ENCODE results near the gene STK24.

Gene STK24

GRCh38 chr13:98581971-98582702 is 5.2 kb upstream of the STK24 start:
- no peak for DNase-seq

DNA sequence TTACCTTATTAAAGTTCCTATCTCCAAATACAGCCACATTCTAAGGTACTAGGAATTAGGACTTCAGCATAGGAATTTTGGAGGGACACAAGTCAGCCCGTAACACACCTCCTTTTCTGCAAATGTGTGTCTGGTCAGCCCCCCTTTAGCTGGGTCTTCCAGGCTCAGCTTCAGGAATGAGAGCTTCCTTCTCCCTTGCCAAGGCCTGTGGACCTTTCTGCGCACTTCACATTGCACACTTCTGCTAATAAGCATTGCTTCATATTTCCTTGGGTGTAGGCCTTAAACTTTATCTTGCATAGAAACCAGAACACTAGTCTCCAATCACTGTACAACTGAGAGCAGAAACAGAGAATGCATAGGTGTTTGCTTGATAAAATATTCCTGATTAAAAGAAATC is 4.5 kb upstream of the STK24 start:
- no peak for DNase-seq

DNA sequence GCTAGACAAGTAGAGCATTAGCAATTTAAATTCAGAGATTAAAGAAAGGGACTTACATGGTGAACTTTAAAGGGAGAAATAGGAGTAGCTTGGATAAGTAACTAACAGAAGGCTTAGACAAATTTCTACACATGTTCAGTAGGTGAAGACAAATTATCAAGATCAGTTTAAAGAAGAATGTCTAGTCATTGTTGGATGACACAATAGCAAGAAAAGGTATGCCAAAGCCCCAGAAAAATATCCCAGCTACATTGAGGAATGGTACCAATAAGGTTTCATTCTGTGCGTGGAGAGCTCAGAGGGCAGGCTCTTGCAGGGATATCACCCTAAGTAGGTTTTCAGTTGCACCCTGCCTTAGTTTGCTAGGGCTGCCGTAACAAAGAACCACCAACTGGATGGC is 3.5 kb upstream of the STK24 start:
- DNase-seq: no peak

- no peak for DNase-seq
Observed at GRCh38 chr13:98577836-98578285, 954 bp upstream of the STK24 start.

- DNase-seq: peak; percentile 11 to 42
Observed at GRCh38 chr13:98576200-98576945, 534 bp downstream of the STK24 start.

- no peak for DNase-seq
Observed at GRCh38 chr13:98575904-98576199, 1.1 kb downstream of the STK24 start.

- peak in 1 of 2 donors; percentile 44 for DNase-seq
Observed at GRCh38 chr13:98575009-98575903, 1.7 kb downstream of the STK24 start.

DNA sequence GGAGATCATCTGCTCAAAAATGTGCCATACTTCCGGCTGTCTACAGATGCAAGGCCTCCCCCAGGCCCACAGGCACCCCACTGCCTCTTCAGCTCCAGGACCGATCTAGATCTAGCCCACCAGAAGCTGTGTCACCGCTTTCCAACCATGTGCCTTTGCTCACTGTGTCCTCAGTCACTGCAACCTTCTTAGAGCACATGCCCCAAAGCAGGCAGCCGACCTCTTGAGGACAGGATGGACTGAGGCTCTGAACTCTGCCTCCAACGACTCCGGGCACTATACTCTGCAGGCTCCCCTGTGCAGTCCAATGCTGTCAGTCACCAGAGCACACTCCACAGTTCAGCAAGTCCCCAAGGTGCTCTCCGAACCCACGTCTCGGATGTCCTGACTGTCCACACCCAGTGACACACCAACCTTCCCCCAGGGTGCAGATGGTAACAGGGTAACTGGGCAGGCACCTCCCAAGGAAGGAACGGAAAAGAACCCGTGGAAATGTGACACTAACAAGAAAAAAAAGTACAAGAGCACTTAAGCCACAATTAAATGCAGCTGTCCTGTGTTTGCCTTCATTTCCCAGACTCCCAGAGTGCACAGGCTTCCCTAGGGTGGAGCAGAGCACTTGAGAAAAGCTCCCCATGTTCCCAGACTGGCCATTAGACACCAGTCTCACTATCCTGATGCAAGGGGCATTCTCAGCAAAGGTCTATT is 4.8 kb downstream of the STK24 start:
- peak in 1 of 2 donors; percentile 37 for DNase-seq

GRCh38 chr13:98570929-98571372 is 6.0 kb downstream of the STK24 start:
- DNase-seq: peak; percentile 64 to 74

DNA sequence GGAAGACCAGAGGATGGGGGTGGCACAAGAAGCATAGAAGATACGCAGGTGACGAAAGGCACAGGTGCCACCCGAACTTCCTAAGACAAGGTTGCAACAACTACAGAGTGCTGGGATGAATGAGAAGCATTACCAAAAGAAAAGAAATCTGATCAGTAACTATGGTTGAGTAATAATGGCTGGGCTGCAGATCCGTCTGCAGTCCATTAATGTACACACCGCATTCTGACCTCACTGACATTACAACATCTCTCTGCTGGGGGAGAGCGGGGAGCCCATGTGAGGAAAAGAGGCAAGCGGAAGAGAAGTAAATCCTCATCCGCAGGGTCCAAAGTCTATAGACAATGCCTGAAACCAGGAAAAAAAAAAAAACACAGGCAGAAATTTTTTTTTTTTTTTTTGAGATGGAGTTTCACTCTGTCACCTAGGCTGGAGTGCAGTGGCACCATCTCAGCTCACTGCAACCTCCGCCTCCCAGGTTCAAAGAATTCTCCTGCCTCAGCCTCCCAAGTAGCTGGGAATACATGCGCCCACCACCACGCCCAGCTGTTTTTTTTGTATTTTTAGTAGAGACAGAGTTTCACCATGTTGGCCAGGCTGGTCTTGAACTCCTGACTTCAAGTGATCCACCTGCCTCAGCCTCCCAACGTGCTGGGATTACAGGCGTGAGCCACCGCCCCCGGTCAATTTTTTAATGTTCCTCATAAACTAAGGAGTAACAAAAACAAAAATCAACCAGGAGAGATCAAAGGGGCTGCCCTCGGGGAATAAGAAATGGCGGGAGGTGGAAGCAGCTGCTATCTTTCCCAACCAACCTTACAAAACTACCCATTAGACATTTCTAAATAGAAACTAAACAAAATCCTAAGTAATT is 7.2 kb downstream of the STK24 start:
- peak in 1 of 2 donors; percentile 43 for DNase-seq

GRCh38 chr13:98568918-98569317 is 8.0 kb downstream of the STK24 start:
- no peak for DNase-seq

GRCh38 chr13:98567140-98567539 is 9.8 kb downstream of the STK24 start:
- no peak for DNase-seq

DNA sequence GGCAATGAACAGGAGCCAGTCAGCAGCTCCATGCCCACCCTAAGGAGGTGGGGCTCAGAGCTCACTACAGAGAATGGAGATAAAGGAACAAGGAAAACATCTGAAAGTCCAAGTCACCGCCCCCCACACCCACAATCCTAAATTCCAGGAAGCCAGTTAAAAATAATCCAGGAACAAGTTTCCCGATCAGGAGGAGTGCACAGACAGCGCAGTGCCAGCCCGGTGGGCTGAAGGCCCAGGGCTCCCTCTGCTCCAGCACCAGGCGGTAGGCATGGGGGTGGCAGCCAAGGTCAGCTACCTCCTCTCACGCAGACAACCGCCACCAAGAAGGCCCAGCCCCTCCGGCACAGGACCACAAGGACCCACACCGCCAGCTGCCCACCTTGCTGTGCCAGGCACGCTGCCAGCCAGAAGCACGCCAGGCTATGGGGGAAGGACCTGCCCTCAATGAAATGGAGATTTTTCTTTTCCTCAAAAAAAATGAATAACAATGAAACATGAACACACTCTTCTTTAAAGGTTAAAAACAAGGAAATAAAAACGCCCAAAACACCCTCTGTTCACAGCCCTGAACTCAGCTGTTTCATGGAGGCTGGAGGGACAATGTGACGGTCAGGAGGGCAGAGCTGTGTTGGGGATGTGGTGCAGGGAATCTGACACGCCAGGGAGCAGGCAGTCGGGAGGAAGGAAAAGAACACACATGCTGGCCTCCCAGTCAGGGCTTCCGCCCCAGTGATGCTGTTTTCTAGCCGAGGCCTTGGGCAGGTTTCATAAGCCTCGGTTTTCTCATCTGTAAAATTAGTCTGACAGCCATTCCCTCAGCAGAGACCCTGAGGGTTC is 11.0 kb downstream of the STK24 start:
- no peak for DNase-seq

DNA sequence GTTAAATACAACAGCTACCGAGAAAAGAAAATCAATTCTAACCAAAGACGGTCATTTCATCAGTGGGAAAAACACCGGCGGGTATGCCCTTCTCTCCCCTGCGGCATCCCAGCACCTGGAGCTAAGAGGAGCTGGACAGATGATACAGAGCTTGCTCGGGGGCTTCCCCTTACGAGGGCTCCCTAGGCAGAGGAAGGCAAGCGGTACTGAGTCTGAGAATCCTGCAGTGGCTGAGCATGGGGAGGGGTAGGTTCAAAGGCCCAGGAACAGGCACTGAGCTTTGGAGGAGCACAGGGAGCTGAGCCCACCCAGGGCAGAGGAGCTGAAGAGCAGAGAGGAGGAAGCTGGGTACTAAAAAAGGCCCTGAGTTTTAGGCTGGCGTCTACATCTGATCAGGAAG is 12.7 kb downstream of the STK24 start:
- no peak for DNase-seq

GRCh38 chr13:98563071-98563470 is 13.8 kb downstream of the STK24 start:
- DNase-seq: peak; percentile 43 to 76

GRCh38 chr13:98559169-98559568 is 17.7 kb downstream of the STK24 start:
- DNase-seq: no peak

DNA sequence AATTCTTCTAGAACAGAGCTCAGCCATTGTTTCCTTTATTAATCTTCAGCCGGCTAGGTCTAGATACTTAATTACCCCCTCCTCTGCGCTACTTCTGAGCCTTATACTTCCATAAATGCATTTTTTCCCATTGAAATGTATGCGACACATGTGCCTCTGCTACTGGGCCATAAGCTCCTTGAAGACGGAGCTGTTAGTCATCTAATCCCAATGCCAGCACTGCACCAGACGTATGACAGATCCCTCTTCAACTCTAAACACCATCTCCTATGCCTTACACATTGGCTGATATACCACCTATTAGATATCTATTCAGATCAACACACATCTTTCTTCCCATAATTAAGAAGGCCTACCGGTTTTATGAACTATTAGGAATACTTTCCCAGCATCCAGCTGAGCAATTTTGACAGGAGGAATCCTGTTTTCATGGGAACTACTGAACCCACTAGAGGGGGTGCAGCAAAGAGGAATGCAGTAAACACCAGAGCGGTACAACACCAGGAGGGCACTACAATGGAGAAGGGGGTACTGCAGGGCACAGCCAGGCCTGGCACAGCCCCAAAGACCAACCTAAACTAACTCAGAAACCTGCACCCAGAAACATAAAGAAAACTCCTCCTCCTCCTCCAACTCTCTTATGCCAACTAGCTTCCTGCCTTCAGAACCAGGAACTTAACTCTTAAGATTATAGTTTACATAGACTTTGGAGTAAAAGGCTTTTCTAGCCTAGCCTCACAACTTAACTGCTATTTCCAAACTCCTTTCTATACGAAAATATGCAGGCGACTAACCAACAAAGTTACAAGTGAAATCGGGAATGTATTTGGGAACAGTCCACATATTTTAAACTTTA is 18.7 kb downstream of the STK24 start:
- DNase-seq: no peak

DNA sequence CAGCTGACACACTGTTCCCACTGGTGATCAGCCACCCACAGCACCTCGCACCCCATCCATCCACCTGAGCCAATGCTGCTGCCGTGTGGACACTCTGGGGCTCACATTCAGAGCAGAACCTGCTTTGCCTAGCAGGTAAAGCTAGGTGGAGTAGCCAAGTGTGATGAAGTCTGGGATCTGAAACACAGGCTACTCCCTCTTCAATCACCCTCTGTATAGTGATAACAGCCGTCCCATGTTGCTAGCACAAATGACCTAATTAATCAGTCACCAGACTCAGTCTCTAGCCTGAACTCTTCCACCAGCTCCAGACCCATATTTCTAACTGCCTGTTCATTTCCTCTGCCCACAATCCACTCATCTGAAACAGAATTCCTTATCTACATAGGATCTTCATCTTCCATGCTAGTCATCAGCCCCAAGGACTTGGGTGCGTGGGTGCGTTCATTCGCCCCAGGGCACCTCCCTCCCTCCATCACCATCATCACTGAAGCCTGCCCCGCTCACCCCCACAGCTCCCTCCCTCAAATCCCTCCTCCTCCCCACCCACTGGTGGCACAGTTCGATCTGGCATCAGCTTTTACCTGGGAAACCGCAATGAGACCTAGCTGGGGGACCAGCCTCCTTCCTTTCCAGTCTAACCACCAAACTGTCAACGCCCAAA is 19.8 kb downstream of the STK24 start:
- peak; percentile 37 to 73 for DNase-seq

DNA sequence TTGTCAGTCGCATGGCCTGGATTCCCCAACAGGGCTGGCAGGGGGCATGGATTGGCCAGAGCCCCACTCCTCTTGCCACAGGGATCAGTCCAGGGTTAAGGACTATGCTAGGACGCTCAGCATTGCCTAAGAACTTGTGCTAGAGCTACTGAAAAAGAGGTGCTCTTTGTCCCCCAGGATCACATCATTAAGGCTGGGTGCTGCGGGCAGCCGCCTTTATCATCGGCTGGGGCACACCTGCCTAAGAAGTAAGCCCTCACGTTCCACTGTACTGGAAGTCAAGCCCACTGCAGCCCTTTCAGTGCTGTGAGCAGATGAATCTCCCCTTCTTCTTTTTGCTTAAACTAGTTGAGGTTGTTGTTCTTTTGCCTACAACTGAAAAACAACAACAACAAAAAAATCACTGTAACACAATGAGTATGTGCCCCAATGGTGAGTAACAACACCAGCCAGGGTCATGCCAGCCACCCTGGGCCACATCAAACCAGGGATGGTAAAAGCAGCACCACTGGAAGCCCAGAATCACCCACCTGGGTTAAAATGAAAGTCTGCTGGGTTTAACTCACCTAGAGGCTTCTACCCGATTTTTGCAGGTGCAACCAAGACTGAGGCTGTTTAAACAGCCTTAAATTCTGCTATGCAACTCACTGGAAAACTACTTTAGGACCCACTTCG is 20.6 kb downstream of the STK24 start:
- no peak for DNase-seq

All from CD4-positive, alpha-beta T cell treated with Interferon alpha-2 for 1 hour (primary cell).